ENCODE measurements around the gene CCL23. TPM values are rescaled to one million over a fixed set of nuclear protein-coding genes. Genes with fewer than 3 reads are reported as not detected.

CCL23 gene
- total and polyA plus RNA-seq, 2 donors (not counting 3 experiments of a cell fraction or from before 2014, with no cell fraction given): 1.0 to 1.1 TPM

DNA sequence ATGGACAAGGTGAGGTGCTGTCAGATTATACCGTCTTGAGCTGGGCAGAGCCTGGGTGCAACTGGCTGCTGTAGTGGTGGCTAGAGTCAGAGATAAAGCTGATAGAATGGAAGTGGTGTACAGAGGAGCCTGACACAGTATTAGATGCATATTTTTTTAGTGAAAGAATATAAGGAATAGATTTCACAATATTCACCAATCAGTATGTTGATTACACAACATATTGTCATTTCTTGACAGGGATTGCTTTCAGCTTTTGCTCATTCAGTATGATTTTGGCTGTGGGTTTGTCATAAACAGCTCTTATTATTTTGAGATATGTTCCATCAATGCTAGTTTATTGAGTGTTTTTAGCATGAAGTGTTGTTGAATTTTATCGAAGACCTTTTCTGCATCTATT, 1.7 kb upstream of the CCL23 start:
- Histone ChIP-seq H3K36me3 (ENCODE audit: control insufficient read depth in 2 of 2, extremely low read depth in 1 of 2, insufficient read depth in 2 of 2, low read length in 2 of 2) (no peaks in the 10 kb centered on the region), H2AFZ (ENCODE audit: low read depth, low read length) (no peak overlapping the region), H3K4me1 (ENCODE audit: control insufficient read depth, extremely low read depth, insufficient read depth, low read length) (peaks cover 9% of the 10 kb centered on the region), H4K20me1 (replicated peaks; ENCODE audit: control insufficient read depth, extremely low read depth, insufficient read depth, low read length) (no peaks in the 10 kb centered on the region), H3K27ac (ENCODE audit: insufficient read depth, low read depth, low read length) (no peak overlapping the region), H3K4me3 (replicated peaks in 1 of 3; ENCODE audit: insufficient read depth in 1 of 3, low read depth in 1 of 3, low read length in 3 of 3) (no peak overlapping the region), H3K79me2 (ENCODE audit: control insufficient read depth, insufficient read depth, low read length) (no peaks in the 10 kb centered on the region), H3K27me3 (ENCODE audit: control insufficient read depth in 2 of 2, insufficient read depth in 2 of 2, low read length in 2 of 2) (peaks cover 2 to 3% of the 10 kb centered on the region in 2 experiments), H3K4me2 (ENCODE audit: insufficient read depth, low read length) (no peak overlapping the region), H3K9me1 (replicated peaks; ENCODE audit: control insufficient read depth, extremely low read depth, insufficient read depth, low read length) (no peaks in the 10 kb centered on the region), H3K9me3 (replicated peaks; ENCODE audit: control insufficient read depth, insufficient read depth, low read length) (no peaks in the 10 kb centered on the region), H3K9ac (replicated peaks; ENCODE audit: extremely low read depth, insufficient read depth, low read length) (no peak overlapping the region)
- TF ChIP-seq JUN (IDR thresholded peaks at IDR 0.05; ENCODE audit: borderline replicate concordance, insufficient read depth, insufficient read length, low read depth) (no peak), POLR2A (IDR thresholded peaks at IDR 0.05; ENCODE audit: low read depth, low read length) (no peak), FOS (IDR thresholded peaks at IDR 0.05; ENCODE audit: borderline replicate concordance, insufficient read depth, low read length) (no peak), POLR2AphosphoS5 (IDR thresholded peaks at IDR 0.05; ENCODE audit: insufficient read depth, low read depth, low read length) (no peak), MYC (IDR thresholded peaks at IDR 0.05; ENCODE audit: low read depth, low read length) (no peak), EZH2 (IDR thresholded peaks at IDR 0.05; ENCODE audit: borderline replicate concordance, low read depth, low read length, severe bottlenecking) (no peak), GATA2 (IDR thresholded peaks at IDR 0.05; ENCODE audit: insufficient read depth, insufficient read length, low read depth, low read length) (no peak)
- TF ChIP-seq, protein P1, sequence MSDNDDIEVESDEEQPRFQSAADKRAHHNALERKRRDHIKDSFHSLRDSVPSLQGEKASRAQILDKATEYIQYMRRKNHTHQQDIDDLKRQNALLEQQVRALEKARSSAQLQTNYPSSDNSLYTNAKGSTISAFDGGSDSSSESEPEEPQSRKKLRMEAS (IDR thresholded peaks at IDR 0.05; ENCODE audit: insufficient read depth, insufficient read length): no peak
- TF ChIP-seq, protein P2, sequence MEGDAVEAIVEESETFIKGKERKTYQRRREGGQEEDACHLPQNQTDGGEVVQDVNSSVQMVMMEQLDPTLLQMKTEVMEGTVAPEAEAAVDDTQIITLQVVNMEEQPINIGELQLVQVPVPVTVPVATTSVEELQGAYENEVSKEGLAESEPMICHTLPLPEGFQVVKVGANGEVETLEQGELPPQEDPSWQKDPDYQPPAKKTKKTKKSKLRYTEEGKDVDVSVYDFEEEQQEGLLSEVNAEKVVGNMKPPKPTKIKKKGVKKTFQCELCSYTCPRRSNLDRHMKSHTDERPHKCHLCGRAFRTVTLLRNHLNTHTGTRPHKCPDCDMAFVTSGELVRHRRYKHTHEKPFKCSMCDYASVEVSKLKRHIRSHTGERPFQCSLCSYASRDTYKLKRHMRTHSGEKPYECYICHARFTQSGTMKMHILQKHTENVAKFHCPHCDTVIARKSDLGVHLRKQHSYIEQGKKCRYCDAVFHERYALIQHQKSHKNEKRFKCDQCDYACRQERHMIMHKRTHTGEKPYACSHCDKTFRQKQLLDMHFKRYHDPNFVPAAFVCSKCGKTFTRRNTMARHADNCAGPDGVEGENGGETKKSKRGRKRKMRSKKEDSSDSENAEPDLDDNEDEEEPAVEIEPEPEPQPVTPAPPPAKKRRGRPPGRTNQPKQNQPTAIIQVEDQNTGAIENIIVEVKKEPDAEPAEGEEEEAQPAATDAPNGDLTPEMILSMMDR (IDR thresholded peaks at IDR 0.05; ENCODE audit: extremely low read depth in 1 of 2, insufficient read depth in 1 of 2, low read depth in 1 of 2, low read length in 2 of 2): no peak
- intact Hi-C loops (cut with micrococcal nuclease): no loop called here
- DNase-seq (ENCODE audit: low read depth, low spot score): no peak
- FAIRE-seq: no peak
- dilution Hi-C loops (cut with MboI; ENCODE audit: extremely low pct_ligation_motif_present, low sequenced_read_pairs): no loop called here
- CTCF ChIA-PET: interaction anchor here (0.9 to 1.8 kb wide), 4 partner anchors 10 to 50 kb away, joined by 3 to 8 read pairs (median 4); no protein-coding TSS in a partner anchor
- BruUV-seq (replicated peaks): no TSS peak
- POLR2A ChIA-PET: no interaction called here

Data from endothelial cell of umbilical vein (primary cell).